OCI-LY1 (cell line): ENCODE results near the gene HCST.
A peak's percentile ranks its signal among the peaks of the same experiment; 100 is the strongest.

ENCODE experiments used
- H2AFZ ChIP-seq: fragments of 200-600 bp; sonication (generic), shearing (Covaris generic); 2 replicates; pipeline ENCODE4 v1.6.0; 2014; ENCODE audit warnings: antibody characterized with exemption, mild to moderate bottlenecking, low read length
- H3F3A ChIP-seq: fragments of 200-600 bp; sonication (generic), shearing (Covaris generic); 2 replicates; pipeline ENCODE4 v1.6.0; 2014; ENCODE audit warnings: mild to moderate bottlenecking, antibody characterized with exemption, low read length, moderate library complexity; ENCODE audit not compliant: insufficient read depth
- H3K27ac ChIP-seq: fragments of 200-600 bp; sonication (generic); 2 replicates; pipeline ENCODE4 v1.5.1; 2014; ENCODE audit warnings: low read length, mixed run types, mild to moderate bottlenecking, low read depth; ENCODE audit not compliant: poor library complexity, severe bottlenecking
- H3K27me3 ChIP-seq: fragments of 200-600 bp; sonication (generic); 2 replicates; pipeline ENCODE4 v1.6.0; 2014; ENCODE audit warnings: antibody characterized with exemption, mild to moderate bottlenecking, low read length, moderate library complexity; ENCODE audit not compliant: insufficient read depth
- H3K36me3 ChIP-seq: fragments of 200-600 bp; sonication (generic); 2 replicates; pipeline ENCODE4 v1.6.1; 2014; ENCODE audit warnings: mild to moderate bottlenecking, antibody characterized with exemption, low read length, moderate library complexity, mixed read lengths; ENCODE audit not compliant: insufficient read depth
- H3K4me1 ChIP-seq: fragments of 200-600 bp; sonication (generic); 2 replicates; pipeline ENCODE4 v1.5.1; 2014; ENCODE audit warnings: mild to moderate bottlenecking, low read length, moderate library complexity; ENCODE audit not compliant: insufficient read depth, severe bottlenecking
- H3K4me2 ChIP-seq: fragments of 200-600 bp; sonication (generic), shearing (Covaris generic); 2 replicates; pipeline ENCODE4 v1.6.1; 2014; ENCODE audit warnings: low read length
- H3K4me3 ChIP-seq: fragments of 200-600 bp; sonication (generic); 2 replicates; pipeline ENCODE4 v1.5.1; 2014; ENCODE audit warnings: low read length, low read depth, mild to moderate bottlenecking, mixed read lengths; ENCODE audit not compliant: poor library complexity, severe bottlenecking
- H3K79me2 ChIP-seq: fragments of 200-600 bp; shearing (Covaris generic); 2 replicates; pipeline ENCODE4 v1.6.1; 2016; ENCODE audit warnings: mixed run types, low read length, mixed read lengths; ENCODE audit not compliant: insufficient read depth
- H3K9ac ChIP-seq: fragments of 200-600 bp; sonication (generic), shearing (Covaris generic); 2 replicates; pipeline ENCODE4 v1.6.1; 2014; ENCODE audit warnings: mild to moderate bottlenecking, low read length, mixed read lengths
- H3K9me2 ChIP-seq: fragments of 200-600 bp; sonication (generic), shearing (Covaris generic); 2 replicates; pipeline ENCODE4 v1.6.1; 2014; ENCODE audit warnings: low read depth, mild to moderate bottlenecking, low read length, mixed read lengths
- H3K9me3 ChIP-seq: fragments of 200-600 bp; shearing (Covaris generic); 2 replicates; pipeline ENCODE4 v1.6.1; 2014; ENCODE audit warnings: low read length, mixed read lengths
- H4K20me1 ChIP-seq: fragments of 200-600 bp; sonication (generic), shearing (Covaris generic); 2 replicates; pipeline ENCODE4 v1.6.0; 2016; ENCODE audit warnings: mild to moderate bottlenecking, low read length; ENCODE audit not compliant: insufficient read depth
- EZH2 ChIP-seq: fragments of 200-600 bp; sonication (generic), shearing (Covaris generic); IDR thresholded peaks from 2 replicates; pipeline ENCODE4 v1.8.0; 2017; ENCODE audit warnings: borderline replicate concordance, mixed run types, mild to moderate bottlenecking, antibody characterized with exemption, low read length, moderate library complexity, mixed read lengths
- TF ChIP-seq, protein P1 (sequence below): fragments of 200-600 bp; sonication (generic), shearing (Covaris generic); IDR thresholded peaks from 2 replicates; pipeline ENCODE4 v1.5.1; 2017; ENCODE audit warnings: mild to moderate bottlenecking, antibody characterized with exemption, low read length, moderate library complexity, mixed read lengths

Gene HCST

DNA sequence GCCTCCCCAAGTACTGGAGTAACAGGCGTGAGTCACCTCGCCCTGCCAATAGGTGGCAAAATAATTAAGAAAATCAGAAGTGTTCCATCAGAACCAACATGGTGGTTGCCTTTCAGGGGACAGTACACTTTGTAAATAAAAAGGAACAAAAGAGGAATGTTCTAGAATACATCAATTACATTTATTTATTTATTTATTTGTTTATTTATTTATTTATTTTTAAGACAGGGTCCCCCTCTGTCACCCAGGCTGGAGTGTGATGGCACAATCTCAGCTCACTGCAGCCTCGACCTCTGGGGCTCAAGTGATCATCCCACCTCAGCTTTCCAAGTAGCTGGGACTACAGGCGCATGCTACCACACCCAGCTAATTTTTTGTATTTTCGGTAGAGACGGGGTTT is 18.7 kb downstream of the HCST start:
- Histone ChIP-seq H3K4me2 (no peak overlapping the region), H3K4me3 (no peak overlapping the region), H3F3A (no peaks in the 10 kb centered on the region), H3K9me2 (no peaks in the 10 kb centered on the region), H3K27me3 (peaks cover 11% of the 10 kb centered on the region; the same call in 1 of the 2 replicates), H3K79me2 (no peaks in the 10 kb centered on the region), H3K27ac (no peak overlapping the region), H3K36me3 (no peaks in the 10 kb centered on the region; the same call in 1 of the 2 replicates), H3K4me1 (no peaks in the 10 kb centered on the region), H4K20me1 (no peaks in the 10 kb centered on the region), H2AFZ (no peak overlapping the region), H3K9me3 (0 out of 2 replicates have a peak, but pooled peaks cover 7% of the 10 kb centered on the region), H3K9ac (no peak overlapping the region)
- TF ChIP-seq, protein P1, sequence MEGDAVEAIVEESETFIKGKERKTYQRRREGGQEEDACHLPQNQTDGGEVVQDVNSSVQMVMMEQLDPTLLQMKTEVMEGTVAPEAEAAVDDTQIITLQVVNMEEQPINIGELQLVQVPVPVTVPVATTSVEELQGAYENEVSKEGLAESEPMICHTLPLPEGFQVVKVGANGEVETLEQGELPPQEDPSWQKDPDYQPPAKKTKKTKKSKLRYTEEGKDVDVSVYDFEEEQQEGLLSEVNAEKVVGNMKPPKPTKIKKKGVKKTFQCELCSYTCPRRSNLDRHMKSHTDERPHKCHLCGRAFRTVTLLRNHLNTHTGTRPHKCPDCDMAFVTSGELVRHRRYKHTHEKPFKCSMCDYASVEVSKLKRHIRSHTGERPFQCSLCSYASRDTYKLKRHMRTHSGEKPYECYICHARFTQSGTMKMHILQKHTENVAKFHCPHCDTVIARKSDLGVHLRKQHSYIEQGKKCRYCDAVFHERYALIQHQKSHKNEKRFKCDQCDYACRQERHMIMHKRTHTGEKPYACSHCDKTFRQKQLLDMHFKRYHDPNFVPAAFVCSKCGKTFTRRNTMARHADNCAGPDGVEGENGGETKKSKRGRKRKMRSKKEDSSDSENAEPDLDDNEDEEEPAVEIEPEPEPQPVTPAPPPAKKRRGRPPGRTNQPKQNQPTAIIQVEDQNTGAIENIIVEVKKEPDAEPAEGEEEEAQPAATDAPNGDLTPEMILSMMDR: no peak
- no peak for TF ChIP-seq EZH2

DNA sequence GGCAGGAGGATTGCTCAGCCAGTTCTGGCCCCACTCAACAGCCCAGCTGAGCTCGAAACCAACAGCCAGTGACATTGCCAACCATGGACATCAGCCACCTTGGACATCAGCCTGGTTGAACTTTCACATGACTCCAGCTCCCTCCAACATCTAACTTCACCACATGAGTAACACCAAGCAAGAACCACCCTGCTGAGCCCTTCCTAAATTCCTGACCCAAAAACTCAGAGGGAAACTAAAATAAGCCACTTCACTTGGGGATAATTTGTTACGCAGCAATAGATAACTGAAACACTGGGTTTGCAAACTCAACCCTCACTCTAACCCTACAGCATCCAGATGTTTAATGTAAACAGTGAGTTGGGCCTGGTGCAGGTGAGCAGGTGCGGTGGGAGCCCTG is 23.2 kb downstream of the HCST start:
- Histone ChIP-seq H3K9me2 (no peaks in the 10 kb centered on the region), H3K4me2 (no peak overlapping the region), H4K20me1 (no peaks in the 10 kb centered on the region), H3K4me3 (no peak overlapping the region), H3K9ac (no peak overlapping the region), H3K4me1 (peaks cover 8% of the 10 kb centered on the region), H3K36me3 (no peaks in the 10 kb centered on the region; the same call in 1 of the 2 replicates), H3K27ac (no peak overlapping the region), H2AFZ (no peak overlapping the region), H3F3A (no peaks in the 10 kb centered on the region), H3K27me3 (peaks cover 11% of the 10 kb centered on the region; the same call in 1 of the 2 replicates), H3K79me2 (no peaks in the 10 kb centered on the region), H3K9me3 (0 out of 2 replicates have a peak, but pooled peaks cover 7% of the 10 kb centered on the region)
- TF ChIP-seq EZH2: no peak
- TF ChIP-seq, protein P1: no peak

DNA sequence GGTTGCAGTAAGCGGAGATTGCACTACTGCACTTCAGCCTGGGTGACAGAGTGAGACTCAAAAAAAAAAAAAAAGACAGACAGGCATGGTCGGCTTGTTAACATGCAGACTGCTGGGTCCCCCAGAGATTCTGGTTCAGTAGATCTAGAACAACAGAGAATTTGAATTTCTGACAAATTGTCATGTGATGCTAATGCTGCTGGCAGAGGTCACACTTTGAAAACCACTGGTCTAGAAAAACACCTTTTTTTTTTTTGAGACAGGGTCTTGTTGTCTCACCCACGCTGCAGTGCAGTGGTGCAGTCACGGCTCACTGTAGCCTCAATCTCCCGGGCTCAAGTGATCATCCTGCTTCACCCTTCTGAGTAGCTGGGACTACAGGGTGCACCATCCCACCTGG is 26.2 kb downstream of the HCST start:
- Histone ChIP-seq H3F3A (no peaks in the 10 kb centered on the region), H3K9me2 (no peaks in the 10 kb centered on the region), H3K36me3 (no peaks in the 10 kb centered on the region; the same call in 1 of the 2 replicates), H4K20me1 (no peaks in the 10 kb centered on the region), H3K4me1 (peaks cover 19% of the 10 kb centered on the region), H3K27ac (no peak overlapping the region), H3K79me2 (no peaks in the 10 kb centered on the region), H2AFZ (no peak overlapping the region), H3K4me3 (no peak overlapping the region), H3K9ac (0 out of 2 replicates have a peak overlapping the region, but pooled peaks have one; percentile 15), H3K9me3 (0 out of 2 replicates have a peak, but pooled peaks cover 7% of the 10 kb centered on the region), H3K4me2 (0 out of 2 replicates have a peak overlapping the region, but pooled peaks have one; percentile 13), H3K27me3 (peaks cover 11% of the 10 kb centered on the region; the same call in 1 of the 2 replicates)
- TF ChIP-seq, protein P1: no peak
- TF ChIP-seq EZH2: no peak
